Left ventricle myocardium superior (tissue), 1 donor: ENCODE measurements around the gene LDLRAD4. TPM values are rescaled to one million over a fixed set of nuclear protein-coding genes. Genes with fewer than 3 reads are reported as not detected.

Experiments used
- ATAC-seq: fragments of 200-7000 bp; cut with Tn5 transposase; one replicate; pipeline ENCODE4 v1.9.1; 2020; ENCODE audit warnings: mild to moderate bottlenecking, moderate library complexity
- DNase-seq: peaks from one replicate; pipeline ENCODE4 v3.0.0-alpha.2; 2020
- intact Hi-C: fragments of 100-400 bp; cut with micrococcal nuclease; formaldehyde crosslinking; loops from one replicate; pipeline ENCODE4 v1.11.0; 2022
- total RNA-seq: library from RNA; stranded (reverse); fragmentation: NEBNext Ultra II Directional; extraction: Animal tissue kit (Norgen Biotek cat#: 25700); gene quantifications from one replicate; pipeline ENCODE4 v1.2.1, GENCODE V29; 2021
- donor health status: DM: no; HTN: yes; CAD: no; lungs with severe emphysema.

Gene LDLRAD4
- total RNA-seq, 1 donor from 2014 or later: 26.0 TPM

GRCh38 chr18:13538630-13539029, 320.1 kb downstream of the LDLRAD4 start:
- ATAC-seq (no peak), DNase-seq (no peak)
- intact Hi-C loops: no loop called here

DNA sequence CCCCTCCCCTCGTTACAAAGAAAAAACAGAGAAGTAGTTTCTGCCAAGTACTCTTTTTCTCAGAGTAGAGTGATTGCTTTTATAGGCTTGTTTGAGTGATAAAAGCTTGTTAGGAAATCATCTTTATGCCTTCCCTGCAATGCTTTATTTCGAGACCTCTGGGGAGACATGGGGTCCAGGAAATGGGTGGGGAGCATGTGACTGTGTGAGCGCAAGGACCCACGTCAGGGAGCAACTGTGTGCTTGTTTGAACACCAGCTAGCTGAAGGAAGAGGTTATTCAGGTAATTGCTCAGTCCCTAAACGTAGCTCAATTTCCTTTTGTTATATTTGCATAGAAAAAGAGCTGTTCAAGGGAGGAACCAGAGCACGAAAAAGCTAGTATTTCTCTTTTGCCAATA, 320.5 kb downstream of the LDLRAD4 start:
- no peak for DNase-seq
- intact Hi-C loops: no loop called here
- no peak for ATAC-seq

- no peak for ATAC-seq
- no peak for DNase-seq
- intact Hi-C loops: no loop called here
These were observed 321.4 kb downstream of the LDLRAD4 start for GRCh38 chr18:13539843-13540476.

GRCh38 chr18:13540477-13541182, 322.1 kb downstream of the LDLRAD4 start:
- intact Hi-C loops: no loop called here
- DNase-seq: no peak

DNA sequence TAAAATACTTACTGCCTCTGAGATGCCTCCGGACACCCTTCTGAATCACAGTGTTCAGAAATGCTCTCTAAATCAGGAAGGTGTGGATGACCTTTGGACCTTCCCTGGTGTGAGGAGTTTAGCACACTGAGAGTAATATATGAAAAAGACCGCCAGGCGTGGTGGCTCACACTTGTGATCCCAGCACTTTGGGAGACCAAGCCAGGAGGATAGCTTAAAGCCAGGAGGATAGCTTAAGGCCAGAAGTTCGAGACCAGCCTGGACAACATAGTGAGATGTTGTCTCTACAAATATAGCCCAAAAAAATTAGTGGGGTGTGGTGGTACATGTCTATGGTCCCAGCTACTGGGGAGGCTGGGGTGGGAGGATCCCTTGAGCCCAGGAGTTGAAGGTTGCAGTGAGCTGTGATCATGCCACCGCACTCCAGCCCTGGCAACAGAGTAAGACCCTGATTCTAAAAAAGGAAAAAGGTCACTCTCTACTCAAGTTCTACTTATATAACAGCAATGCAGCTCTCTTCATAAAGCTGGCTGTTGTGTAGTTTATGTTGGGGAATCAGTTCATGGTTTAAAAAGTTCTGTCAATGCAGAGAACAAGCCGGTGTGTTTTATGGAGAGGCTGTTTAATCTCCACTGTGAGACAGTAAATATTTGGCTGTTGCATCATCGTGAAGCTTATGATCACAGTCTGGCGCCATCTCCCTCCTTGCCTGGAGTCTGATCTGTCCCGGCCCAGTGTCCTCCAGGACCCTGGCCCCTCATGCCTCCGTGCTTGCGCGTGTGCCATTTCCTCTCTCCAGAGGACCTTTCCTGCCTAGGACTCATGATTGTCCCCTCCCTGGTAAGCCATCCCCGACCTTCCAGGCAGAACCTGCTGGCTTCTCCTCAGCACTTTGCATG, 323.3 kb downstream of the LDLRAD4 start:
- intact Hi-C loops: no loop called here
- DNase-seq (no peak), ATAC-seq (peak; percentile 54)

More at GRCh38 chr18:13540477-13541182, 322.1 kb downstream of the LDLRAD4 start:
- ATAC-seq: no peak

DNA sequence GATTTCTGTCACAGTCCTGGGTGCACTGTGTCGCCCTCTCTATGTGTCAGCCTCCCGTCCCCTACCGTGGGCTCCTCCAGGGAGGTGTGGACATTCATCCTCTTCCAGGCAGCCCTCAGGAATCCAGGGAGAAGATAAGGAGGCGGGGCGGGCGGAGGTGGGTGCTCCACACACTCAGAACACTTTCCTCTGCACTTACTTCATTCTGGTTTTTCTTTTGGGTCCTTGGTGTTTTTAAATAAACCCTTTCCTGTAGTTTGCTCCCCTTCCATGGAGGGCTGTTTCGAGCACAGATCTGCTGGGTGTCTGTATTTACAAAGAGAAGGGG, 323.9 kb downstream of the LDLRAD4 start:
- intact Hi-C loops: no loop called here
- peak; percentile 24 for ATAC-seq
- no peak for DNase-seq

GRCh38 chr18:13543144-13543543, 324.6 kb downstream of the LDLRAD4 start:
- intact Hi-C loops: no loop called here
- DNase-seq: no peak
- no peak for ATAC-seq

DNA sequence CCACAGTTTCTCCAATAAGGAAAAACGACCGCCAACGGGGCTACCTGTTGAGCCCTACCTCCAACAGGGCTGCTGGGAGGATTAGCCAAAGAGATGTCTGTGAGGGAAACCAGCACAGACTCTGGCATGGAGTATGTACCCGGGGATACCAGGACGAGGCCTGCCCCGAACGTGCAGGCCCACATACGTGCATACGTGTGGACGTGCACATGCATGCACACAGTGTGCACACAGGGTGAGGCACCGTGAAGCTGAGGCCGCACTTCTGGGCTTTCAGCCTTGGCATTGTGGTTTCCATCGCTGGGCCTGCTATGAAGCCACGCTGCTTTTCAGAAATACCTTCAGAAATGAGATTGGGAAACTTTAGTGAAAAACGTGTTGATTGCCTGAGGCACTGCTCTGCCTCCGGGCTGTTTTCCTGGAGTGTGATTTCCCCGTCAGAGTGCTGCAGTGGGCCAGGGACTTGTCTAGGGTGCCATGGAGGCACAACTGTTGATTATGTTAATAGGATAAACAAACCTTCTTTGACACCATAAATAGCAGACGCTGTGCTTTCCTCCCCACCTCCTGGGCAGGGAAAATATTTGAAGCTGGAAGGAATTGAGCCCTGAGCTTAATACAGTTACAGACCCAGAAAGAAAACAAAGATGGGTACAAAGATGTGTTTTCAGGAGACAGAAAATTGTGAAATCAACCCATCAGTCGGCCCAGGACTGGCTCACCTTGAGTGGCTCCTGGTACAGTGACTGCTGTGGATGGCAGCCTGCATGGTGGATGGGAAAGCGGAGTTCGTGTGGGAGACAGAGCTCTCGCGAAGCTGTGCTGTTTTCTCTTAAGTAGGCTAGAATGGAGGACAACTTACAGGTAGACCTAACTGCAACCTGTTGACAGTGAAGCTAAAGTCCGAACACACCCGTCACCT, 325.5 kb downstream of the LDLRAD4 start:
- intact Hi-C loops: no loop called here
- ATAC-seq: peak; percentile 74
- DNase-seq: no peak

GRCh38 chr18:13544953-13545352, 326.4 kb downstream of the LDLRAD4 start:
- intact Hi-C loops: no loop called here
- ATAC-seq (no peak), DNase-seq (no peak)

- DNase-seq (no peak), ATAC-seq (no peak)
- intact Hi-C loops: no loop called here
These were observed 327.0 kb downstream of the LDLRAD4 start for GRCh38 chr18:13545514-13545913.

DNA sequence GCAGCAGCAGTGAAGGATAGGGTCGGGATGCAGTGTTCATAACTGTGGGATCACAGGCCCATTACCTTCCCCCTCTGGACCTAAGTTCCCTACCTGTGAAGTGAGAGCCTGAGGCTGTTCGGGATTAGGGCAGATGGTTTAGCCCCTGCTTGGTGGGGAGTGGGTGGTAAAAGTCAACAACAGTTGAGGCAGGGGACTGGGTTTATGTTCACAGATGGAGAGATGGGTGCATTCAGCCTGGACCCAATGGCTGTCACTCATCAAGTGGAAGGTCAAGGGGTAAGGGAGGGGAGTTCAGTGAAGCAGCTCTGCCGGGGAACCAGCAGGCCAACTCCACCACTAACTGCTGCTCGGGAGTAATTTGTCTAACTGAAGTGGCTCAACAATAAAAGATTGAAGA, 327.4 kb downstream of the LDLRAD4 start:
- ATAC-seq: no peak
- no peak for DNase-seq
- intact Hi-C loops: no loop called here

- ATAC-seq (no peak), DNase-seq (no peak)
- intact Hi-C loops: no loop called here
These were observed 328.1 kb downstream of the LDLRAD4 start for GRCh38 chr18:13546638-13547037.

DNA sequence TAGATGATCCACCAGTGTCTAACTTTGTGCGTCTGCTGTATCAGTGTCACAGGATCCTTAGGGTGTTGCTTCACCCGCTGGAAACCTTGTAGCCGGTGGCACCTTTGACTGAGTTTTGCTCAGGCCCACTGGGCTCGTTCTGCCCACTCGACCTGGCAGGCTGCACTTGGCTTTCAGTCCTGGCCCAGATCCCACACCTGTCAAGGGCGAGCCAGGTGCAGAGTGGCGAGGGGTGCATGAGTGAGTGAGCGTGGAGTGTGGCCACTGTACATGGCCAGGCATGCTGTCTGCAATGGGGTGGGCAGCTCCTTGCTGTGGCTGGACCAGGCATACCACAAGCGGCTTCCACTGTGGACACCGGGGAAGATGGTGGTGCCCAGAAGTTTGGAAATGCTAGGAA, 328.8 kb downstream of the LDLRAD4 start:
- intact Hi-C loops: no loop called here
- ATAC-seq (no peak), DNase-seq (no peak)

DNA sequence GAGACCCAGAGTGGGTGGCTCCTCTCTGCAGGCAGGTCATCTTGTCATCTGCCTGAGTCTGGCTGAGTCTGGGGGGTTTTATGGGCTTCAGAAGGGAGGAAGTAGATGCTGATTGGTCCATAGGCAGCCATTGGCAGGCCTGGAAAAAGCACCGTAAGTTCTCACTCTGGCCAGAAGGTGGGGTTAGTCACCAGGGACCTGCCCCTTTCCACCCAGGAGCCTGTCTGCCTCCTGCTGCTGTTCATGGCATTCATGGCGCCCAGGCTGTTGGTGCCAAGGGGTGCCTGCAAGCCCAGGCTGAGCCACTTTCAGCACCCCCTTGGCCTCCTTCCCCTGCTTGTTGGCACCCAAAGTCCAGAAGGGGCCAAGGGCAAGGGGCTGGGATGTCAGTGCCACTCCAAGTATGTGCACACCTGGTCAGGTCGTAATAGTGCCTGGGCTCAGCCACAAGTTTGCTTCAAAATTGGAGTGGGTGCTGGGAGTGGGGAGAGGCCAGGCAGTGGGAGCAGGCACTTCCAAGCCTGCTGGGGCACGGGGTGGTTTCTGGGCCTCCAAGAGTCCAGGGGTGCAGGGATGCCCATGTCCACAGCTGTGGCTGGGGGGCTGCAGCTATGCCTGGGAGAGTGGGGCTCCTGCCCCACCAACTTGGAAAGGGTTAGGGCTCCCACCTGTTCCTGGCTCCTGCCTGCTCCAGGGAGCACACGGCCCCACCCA, 329.7 kb downstream of the LDLRAD4 start:
- intact Hi-C loops: no loop called here
- DNase-seq: no peak
- ATAC-seq: no peak

DNA sequence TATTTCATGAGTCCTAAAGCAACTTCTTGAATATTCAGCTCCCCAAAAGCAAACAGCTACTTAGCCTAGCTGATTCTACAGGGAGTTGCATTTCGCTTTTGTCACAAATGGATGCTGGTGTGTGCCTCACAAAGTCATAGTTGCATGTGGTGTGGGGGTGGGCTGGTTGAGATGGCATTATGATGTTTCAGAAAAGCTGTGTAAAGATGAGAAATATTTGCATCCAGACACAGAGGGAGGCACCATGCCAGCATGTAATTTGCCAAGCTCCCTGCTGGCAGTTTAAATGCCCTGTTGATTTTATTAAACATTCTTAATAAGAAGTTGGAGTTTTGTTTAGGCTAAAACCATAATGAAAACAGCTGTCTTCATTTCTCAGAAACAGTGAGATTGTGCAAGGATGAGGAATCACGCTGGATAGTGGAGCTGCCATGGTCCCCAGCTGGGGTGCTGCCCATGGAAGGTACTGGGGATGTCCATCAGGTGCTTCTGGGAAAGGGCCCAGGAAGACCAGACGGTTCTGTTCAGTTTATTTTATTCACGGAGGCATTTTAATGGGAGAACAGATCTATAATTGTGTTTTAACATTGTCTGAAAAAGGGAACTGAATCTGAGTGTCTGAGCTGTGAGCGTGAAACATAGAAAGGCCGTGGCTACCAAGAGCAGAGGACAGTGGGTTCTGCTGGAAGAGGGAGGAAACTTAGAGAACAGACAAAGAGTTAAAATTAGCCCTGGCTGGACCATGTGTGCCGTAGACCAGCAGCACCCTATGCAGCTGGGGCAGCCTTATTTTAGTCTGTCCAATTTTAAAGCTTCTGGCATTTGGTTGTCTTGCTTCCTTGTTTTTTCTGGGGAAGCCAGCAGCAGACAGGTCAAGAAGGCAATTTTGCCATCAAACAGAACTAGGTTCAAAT, 330.7 kb downstream of the LDLRAD4 start:
- DNase-seq: no peak
- peak; percentile 78 for ATAC-seq
- intact Hi-C loops: no loop called here

DNA sequence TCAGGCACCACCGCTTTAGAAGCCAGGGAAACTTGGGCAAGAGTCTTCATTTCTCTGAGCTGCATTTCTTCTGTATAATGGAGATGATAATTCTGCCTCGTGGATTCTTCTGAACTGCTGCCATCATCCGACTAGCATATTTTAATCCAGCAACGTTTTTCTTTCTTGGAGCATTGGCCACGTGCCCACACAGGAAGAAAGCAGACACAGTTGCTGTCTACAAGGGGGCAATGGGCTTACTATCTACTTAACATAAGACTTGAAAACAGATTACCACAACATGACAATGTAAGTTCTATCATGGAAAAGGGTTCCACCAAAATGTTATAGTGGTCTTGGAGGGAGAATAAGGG, 331.3 kb downstream of the LDLRAD4 start:
- DNase-seq (no peak), ATAC-seq (no peak)
- intact Hi-C loops: loop anchor here (10.0 kb wide), 1 partner anchor 65 kb away; no protein-coding TSS in a partner anchor

DNA sequence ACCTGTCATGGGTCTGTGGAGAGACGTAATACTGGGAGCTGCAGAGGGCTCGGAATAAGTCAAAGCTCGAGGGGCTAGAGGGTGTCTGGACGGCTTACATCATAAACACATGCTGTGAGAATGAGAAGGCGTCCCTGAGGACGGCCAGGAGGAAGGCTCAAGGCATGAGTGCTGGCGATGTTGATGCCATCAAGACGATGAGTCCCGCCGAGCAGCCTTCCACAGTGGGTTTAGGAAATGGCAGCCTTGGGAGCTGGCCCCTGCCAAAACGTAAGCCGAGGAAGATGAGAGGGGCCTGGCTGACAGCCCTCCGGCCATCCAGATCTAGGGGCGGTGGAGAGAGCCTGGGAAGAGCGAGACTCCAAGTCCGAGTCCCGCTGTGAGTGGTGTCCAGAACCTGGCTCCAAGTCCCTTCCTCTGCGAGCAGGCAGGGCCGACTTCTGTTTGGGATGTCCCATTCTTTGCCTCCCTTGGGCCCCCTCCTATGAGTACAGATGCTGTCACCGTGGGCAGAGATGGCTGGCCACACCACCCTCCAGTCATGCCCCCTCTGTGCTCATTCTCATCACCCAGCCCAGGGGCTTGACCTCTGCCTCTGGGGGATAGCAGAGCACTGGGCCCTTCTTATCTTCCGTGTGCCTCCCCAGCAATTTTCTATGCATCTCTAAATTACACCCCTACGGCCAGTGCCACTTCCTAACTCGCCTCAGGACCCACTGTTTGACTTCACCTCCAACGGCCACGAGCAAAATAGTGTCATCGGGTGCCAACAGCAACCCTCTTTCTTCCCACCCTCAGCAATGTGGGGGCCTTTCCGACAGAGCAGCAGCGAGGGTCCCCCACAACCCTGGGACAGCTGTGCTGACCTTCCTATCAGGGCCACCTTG, 332.1 kb downstream of the LDLRAD4 start:
- no peak for ATAC-seq
- DNase-seq: no peak

More for the DNA sequence above, 332.1 kb downstream of the LDLRAD4 start:
- intact Hi-C loops: loop anchor here (10.0 kb wide), 1 partner anchor 64 kb away; no protein-coding TSS in a partner anchor
